ENCODE measurements around the gene TOX3. TPM values are rescaled to one million over a fixed set of nuclear protein-coding genes. Genes with fewer than 3 reads are reported as not detected.

TOX3 gene
- total and polyA plus RNA-seq, 8 donors, result 2.8 to 6.0 (median 4.9) TPM

DNA sequence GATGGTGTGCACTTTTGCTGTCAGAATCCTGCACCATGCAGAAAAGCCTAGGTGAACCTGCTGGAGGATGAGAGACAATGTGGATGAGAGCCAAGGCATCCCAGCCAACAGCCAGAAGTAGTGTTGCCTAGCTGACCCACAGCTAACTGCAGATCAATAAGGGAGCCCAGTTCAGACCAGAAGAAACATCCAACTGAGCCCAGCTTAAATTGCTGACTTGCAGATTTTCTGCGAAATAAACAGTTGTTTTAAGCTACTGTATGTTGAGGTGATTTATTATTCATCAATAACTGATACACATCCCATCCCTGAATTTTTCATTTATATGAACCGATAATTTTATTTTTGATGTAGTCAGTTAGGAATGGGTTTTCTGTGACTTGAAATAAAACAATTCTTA is 39.2 kb upstream of the TOX3 start:
- Histone ChIP-seq H3K27me3 (no peaks in the 10 kb centered on the region), H3K4me3 (no peak overlapping the region), H3K9me3 (no peaks in the 10 kb centered on the region), H3K27ac (no peak overlapping the region), H3K36me3 (no peaks in the 10 kb centered on the region), H3K4me1 (no peaks in the 10 kb centered on the region)
- DNase-seq, result no peak
- no peak for ATAC-seq
- no peak for TF ChIP-seq CTCF (IDR thresholded peaks at IDR 0.05)
- intact Hi-C loops (cut with DNase I), result no loop called here

DNA sequence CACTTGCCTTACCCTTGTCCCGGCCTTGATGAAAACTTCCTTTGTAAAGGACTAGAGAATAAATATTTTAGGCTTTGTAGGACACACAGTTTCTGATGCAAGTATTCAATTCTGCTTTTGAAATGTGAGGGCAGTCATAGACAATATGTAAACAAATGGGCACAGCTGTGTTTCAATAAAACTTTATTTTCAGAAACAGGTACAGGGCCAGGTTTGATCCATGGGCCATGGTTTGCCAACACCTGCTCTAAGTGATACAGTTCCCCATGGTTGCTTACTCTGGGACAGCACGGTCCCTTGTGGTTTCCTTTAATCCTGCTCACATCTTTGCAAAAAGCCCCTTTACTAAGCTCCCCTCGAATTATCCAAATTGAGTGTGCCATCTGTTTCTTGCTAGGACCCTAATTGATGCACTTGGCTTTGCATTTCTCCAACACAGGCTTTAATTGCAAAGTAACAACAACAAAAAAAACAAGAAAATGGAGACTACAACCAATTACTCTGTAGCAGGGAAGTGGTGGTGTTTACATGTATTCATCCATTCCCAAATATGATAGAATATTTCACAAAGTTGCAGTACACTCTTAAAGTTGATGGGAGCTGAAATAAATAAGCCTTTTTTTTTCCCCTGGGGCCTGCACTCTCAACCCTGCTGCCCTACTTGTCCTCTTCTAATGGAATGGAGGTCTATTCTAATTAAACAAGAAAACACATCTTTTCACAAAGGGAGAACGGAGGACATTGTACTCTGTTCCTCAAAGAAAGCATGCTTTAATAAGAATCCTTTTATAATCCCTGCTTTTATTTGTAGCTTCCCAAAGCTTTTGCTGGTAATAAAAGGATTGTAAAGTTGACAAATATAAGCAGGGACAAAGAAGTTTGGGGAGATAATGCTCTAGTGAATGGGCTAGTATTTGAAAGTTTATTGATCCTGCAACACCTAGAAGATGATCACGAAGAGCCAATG is 37.7 kb upstream of the TOX3 start:
- H3K36me3 ChIP-seq, result no peaks in the 10 kb centered on the region
- H3K4me3 ChIP-seq, result no peak overlapping the region
- ATAC-seq (no peak), DNase-seq (no peak)
- TF ChIP-seq CTCF (IDR thresholded peaks at IDR 0.05), result no peak
- no peak overlapping the region for H3K27ac ChIP-seq
- intact Hi-C loops (cut with DNase I), result no loop called here
- no peaks in the 10 kb centered on the region for H3K4me1 ChIP-seq
- H3K27me3 ChIP-seq, result no peaks in the 10 kb centered on the region
- no peaks in the 10 kb centered on the region for H3K9me3 ChIP-seq

- Histone ChIP-seq H3K36me3 (no peaks in the 10 kb centered on the region), H3K4me1 (no peaks in the 10 kb centered on the region), H3K27ac (no peak overlapping the region), H3K4me3 (no peak overlapping the region), H3K27me3 (no peaks in the 10 kb centered on the region), H3K9me3 (no peaks in the 10 kb centered on the region)
- DNase-seq (no peak), ATAC-seq (no peak)
- no peak for TF ChIP-seq CTCF (IDR thresholded peaks at IDR 0.05)
- intact Hi-C loops (cut with DNase I), result no loop called here
These were observed 34.6 kb upstream of the TOX3 start for GRCh38 chr16:52581530-52581929.

- no peak for TF ChIP-seq CTCF (IDR thresholded peaks at IDR 0.05)
- Histone ChIP-seq H3K27ac (no peak overlapping the region), H3K9me3 (no peaks in the 10 kb centered on the region), H3K36me3 (no peaks in the 10 kb centered on the region), H3K4me1 (no peaks in the 10 kb centered on the region), H3K27me3 (no peaks in the 10 kb centered on the region), H3K4me3 (no peak overlapping the region)
- DNase-seq, result no peak
- intact Hi-C loops (cut with DNase I), result no loop called here
- ATAC-seq, result no peak
These were observed 33.5 kb upstream of the TOX3 start for GRCh38 chr16:52580488-52580887.

DNA sequence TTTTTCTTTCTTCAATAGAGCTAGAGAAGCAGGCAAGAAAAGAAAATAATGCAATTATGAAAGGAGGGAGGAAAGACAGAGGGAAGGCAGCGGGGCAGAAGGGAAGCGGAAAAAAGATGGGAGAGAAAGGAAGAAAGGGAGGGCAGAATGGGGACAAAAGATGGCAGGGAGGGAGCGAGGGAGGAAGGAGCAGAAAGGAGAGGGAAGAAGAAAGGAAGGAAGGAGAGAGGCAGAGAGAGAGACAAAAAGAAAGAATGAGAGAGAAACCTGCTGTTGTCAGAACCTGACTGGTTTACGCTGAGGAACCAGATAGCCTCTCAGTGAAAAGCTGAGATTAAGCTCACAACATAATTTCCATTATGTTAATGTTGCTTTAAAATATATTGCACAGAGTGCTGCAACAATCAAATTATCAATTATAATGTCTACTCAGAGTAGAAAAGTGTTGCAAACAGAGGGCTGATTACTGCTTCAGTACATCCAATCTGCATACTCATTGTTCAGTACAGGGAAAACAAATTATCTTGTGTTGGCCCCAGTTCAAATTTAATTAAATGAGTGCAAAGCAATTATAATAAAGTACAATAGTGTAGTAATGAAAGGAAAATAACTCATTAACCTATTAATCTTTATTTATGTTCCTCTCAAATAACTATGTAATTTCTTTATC is 32.0 kb upstream of the TOX3 start:
- Histone ChIP-seq H3K27ac (no peak overlapping the region), H3K9me3 (no peaks in the 10 kb centered on the region), H3K4me3 (no peak overlapping the region), H3K4me1 (no peaks in the 10 kb centered on the region), H3K27me3 (no peaks in the 10 kb centered on the region), H3K36me3 (no peaks in the 10 kb centered on the region)
- intact Hi-C loops (cut with DNase I), result no loop called here
- DNase-seq (no peak), ATAC-seq (no peak)
- no peak for TF ChIP-seq CTCF (IDR thresholded peaks at IDR 0.05)
